ENCODE data around the gene BIRC2.

- TF ChIP-seq EED (IDR thresholded peaks at IDR 0.05; ENCODE audit: low read depth) (no peak), CTCF (IDR thresholded peaks at IDR 0.05 in 2 of 3, conservative IDR thresholded peaks at IDR 0.05 in 1 of 3; ENCODE audit: control insufficient read depth in 2 of 3, extremely low read depth in 1 of 3, insufficient read depth in 1 of 3, low read depth in 3 of 3, low read length in 3 of 3) (no peak), RAD21 (IDR thresholded peaks at IDR 0.05; ENCODE audit: insufficient read depth, low read depth, low read length) (no peak), CHD2 (IDR thresholded peaks at IDR 0.05; ENCODE audit: borderline replicate concordance, low read depth, low read length) (no peak), HDAC2 (IDR thresholded peaks at IDR 0.05) (no peak), REST (IDR thresholded peaks at IDR 0.05; ENCODE audit: low read depth, low read length) (no peak), MYC (IDR thresholded peaks at IDR 0.05; ENCODE audit: insufficient read depth, insufficient read length, insufficient replicate concordance, low read length, severe bottlenecking) (no peak), BHLHE40 (IDR thresholded peaks at IDR 0.05; ENCODE audit: borderline replicate concordance in 1 of 2, low read depth in 2 of 2, low read length in 1 of 2) (no peak), TAF1 (IDR thresholded peaks at IDR 0.05; ENCODE audit: borderline replicate concordance, low read depth, low read length) (no peak), SUZ12 (IDR thresholded peaks at IDR 0.05; ENCODE audit: unreplicated experiment) (no peak), EZH2 (IDR thresholded peaks at IDR 0.05; ENCODE audit: borderline replicate concordance, control insufficient read depth, low read depth, low read length) (no peak), ATF2 (IDR thresholded peaks at IDR 0.05; ENCODE audit: low read length) (no peak), POLR2A (IDR thresholded peaks at IDR 0.05; ENCODE audit: low read depth, low read length) (no peak)
Measured at GRCh38 chr11:102389253-102389652, 42.2 kb downstream of the BIRC2 start.

All from GM12878 (cell line).